ENCODE results near the gene RUNDC1.
"Not testable (repeated sequence)": the region's sequence is repeated elsewhere in the genome, so short reads cannot be mapped to it uniquely, and the experiment has no call there.

DNA sequence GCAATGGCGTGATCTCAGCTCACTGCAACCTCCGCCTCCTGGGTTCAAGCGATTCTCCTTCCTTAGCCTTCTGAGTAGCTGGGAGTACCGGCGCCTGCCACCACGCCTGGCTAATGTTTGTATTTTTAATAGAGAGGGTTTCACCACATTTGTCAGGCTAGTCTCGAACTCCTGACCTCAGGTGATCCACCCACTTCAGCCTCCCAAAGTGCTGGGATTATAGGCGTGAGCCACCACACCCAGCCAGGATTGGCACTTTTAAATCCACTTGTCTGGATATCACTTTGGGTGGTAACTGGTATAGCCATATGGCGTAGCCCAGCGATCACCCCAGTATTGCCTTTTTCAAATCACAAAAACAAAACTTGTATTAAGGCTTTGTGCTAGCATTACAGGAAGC lies 13.5 kb downstream of the RUNDC1 start:
- TF ChIP-seq, protein P1, sequence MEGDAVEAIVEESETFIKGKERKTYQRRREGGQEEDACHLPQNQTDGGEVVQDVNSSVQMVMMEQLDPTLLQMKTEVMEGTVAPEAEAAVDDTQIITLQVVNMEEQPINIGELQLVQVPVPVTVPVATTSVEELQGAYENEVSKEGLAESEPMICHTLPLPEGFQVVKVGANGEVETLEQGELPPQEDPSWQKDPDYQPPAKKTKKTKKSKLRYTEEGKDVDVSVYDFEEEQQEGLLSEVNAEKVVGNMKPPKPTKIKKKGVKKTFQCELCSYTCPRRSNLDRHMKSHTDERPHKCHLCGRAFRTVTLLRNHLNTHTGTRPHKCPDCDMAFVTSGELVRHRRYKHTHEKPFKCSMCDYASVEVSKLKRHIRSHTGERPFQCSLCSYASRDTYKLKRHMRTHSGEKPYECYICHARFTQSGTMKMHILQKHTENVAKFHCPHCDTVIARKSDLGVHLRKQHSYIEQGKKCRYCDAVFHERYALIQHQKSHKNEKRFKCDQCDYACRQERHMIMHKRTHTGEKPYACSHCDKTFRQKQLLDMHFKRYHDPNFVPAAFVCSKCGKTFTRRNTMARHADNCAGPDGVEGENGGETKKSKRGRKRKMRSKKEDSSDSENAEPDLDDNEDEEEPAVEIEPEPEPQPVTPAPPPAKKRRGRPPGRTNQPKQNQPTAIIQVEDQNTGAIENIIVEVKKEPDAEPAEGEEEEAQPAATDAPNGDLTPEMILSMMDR (IDR thresholded peaks at IDR 0.05), result not testable (repeated sequence)
- not testable (repeated sequence) for TF ChIP-seq POLR2A (IDR thresholded peaks at IDR 0.05)

All from lower leg skin (tissue), 3 donors.